ENCODE measurements around the gene MDP1.
"Not testable (repeated sequence)": the region's sequence is repeated elsewhere in the genome, so short reads cannot be mapped to it uniquely, and the experiment has no call there.

The MDP1 gene

GRCh38 chr14:24251880-24252288, 36.0 kb upstream of the MDP1 start:
- DNase-seq (ENCODE audit: low read depth in 2 of 2) = no peak

- DNase-seq (ENCODE audit: low read depth in 2 of 2) = no peak
Measured at GRCh38 chr14:24250354-24250753, 34.5 kb upstream of the MDP1 start.

GRCh38 chr14:24249230-24250021, 33.6 kb upstream of the MDP1 start:
- DNase-seq (ENCODE audit: low read depth in 2 of 2) = no peak

- DNase-seq (ENCODE audit: low read depth in 2 of 2) = no peak
Measured at GRCh38 chr14:24247422-24247821, 31.6 kb upstream of the MDP1 start.

GRCh38 chr14:24246765-24247212, 30.9 kb upstream of the MDP1 start:
- no peak for DNase-seq (ENCODE audit: low read depth in 2 of 2)

- not testable (repeated sequence) for DNase-seq (ENCODE audit: low read depth in 2 of 2)
Measured at GRCh38 chr14:24245350-24245749, 29.5 kb upstream of the MDP1 start.

- no peak for DNase-seq (ENCODE audit: low read depth in 2 of 2)
Measured at GRCh38 chr14:24243336-24243836, 27.5 kb upstream of the MDP1 start.

- DNase-seq (ENCODE audit: low read depth in 2 of 2) = peak; percentile 82
Measured at GRCh38 chr14:24241829-24242443, 26.1 kb upstream of the MDP1 start.

- DNase-seq (ENCODE audit: low read depth in 2 of 2) = no peak
Measured at GRCh38 chr14:24240110-24240918, 24.4 kb upstream of the MDP1 start.

GRCh38 chr14:24238527-24239037, 22.7 kb upstream of the MDP1 start:
- DNase-seq (ENCODE audit: low read depth in 2 of 2) = no peak

- no peak for DNase-seq (ENCODE audit: low read depth in 2 of 2)
Measured at GRCh38 chr14:24238123-24238522, 22.3 kb upstream of the MDP1 start.

- no peak for DNase-seq (ENCODE audit: low read depth in 2 of 2)
Measured at GRCh38 chr14:24237463-24237955, 21.6 kb upstream of the MDP1 start.

GRCh38 chr14:24236689-24237462, 21.0 kb upstream of the MDP1 start:
- no peak for DNase-seq (ENCODE audit: low read depth in 2 of 2)

- DNase-seq (ENCODE audit: low read depth in 2 of 2) = no peak
Measured at GRCh38 chr14:24235804-24236688, 20.2 kb upstream of the MDP1 start.

- DNase-seq (ENCODE audit: low read depth in 2 of 2) = no peak
Measured at GRCh38 chr14:24234095-24235005, 18.5 kb upstream of the MDP1 start.

- DNase-seq (ENCODE audit: low read depth in 2 of 2) = no peak
Measured at GRCh38 chr14:24233538-24233866, 17.6 kb upstream of the MDP1 start.

GRCh38 chr14:24232645-24233537, 17.0 kb upstream of the MDP1 start, which contains the start of gene GMPR2:
Gene GMPR2 (plus strand): TSS chr14:24232929. CDS start chr14:24233254, 325 bp downstream.
- DNase-seq (ENCODE audit: low read depth in 2 of 2) = no peak

- DNase-seq (ENCODE audit: low read depth in 2 of 2) = peak; percentile 64 to 75
Measured at GRCh38 chr14:24232121-24232644, 16.3 kb upstream of the MDP1 start, which contains the start of gene NEDD8. Gene NEDD8 (minus strand): TSS chr14:24232367. CDS start chr14:24232267, 100 bp downstream.
